GM10266 (cell line): Measurements from ENCODE around the gene INSL3.
A peak's percentile ranks its signal among the peaks of the same experiment; 100 is the strongest.

ENCODE experiments used
- DNase-seq: peaks from one replicate; pipeline ENCODE4 v3.0.0; 2012; ENCODE audit errors: extremely low spot score
- TF ChIP-seq, protein P1 (sequence below): IDR thresholded peaks from 2 replicates; pipeline ENCODE4 v1.5.1; 2012; ENCODE audit warnings: mild to moderate bottlenecking, low read depth; ENCODE audit not compliant: control insufficient read depth, insufficient read depth; ENCODE audit errors: missing control alignments

Gene INSL3

DNA sequence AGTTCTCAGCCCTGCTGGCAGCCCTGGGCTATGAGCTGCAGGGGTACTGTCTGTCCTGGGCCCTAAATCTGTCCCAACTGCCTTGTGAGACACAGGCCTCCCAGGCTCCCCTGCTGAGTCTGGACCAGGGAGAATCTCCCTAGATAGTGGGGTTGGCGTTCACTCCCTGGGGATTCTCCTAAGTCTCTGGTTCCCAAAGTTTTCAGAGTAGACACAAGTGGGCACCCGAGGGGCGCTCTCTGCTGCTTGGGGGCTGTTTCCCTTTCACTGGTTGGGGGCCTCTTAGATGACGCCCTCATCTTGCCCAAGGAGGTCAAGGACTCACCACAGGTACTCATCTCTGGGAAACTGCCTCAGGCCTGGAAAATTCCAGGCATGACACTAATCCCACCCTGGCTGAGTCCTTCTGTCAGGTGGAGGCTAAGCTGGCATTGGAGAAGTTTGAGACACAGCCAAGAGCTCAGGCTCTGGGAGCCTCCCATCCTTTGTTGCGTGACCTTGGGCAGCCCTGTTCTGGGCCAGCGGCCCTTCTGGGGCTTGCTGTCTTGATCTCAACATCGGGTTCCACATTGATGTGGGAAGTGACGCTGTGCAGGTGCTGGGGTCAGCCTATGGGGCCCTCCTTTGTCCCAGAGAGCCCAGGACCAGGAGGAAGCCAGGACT is 42.3 kb upstream of the INSL3 start:
- no peak for DNase-seq

DNA sequence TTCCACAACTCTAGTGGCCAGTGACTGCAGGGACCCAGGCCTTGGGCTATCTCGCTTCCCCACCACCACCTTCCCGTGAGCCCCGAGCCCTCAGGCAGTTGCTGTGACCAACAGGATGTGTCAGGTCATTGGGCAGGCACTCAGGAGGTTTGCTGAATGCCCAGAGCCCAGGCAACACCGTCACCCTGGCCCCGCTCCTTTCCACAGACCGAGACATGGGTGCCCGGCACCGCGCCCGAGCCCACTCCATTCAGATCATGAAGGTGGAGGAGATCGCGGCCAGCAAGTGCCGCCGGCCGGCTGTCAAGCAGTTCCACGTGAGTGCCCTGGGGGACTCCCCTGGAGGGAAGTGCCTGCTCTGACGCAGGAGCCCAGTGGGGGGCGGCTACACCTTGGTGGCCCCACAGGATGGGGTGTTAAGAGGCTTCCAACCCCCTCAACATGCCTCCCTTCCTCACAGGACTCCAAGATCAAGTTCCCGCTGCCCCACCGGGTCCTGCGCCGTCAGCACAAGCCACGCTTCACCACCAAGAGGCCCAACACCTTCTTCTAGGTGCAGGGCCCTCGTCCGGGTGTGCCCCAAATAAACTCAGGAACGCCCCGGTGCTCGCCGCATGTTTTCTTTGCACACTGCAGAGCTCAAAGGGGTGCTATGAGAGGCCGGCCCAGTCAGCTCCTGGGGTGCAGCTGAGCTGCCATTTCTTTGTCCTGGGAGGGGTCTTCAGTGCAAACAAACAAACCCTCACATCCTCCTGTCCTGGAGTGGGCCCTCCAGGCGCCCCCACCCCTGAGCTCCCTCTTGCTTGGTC is 41.6 kb upstream of the INSL3 start:
- TF ChIP-seq, protein P1, sequence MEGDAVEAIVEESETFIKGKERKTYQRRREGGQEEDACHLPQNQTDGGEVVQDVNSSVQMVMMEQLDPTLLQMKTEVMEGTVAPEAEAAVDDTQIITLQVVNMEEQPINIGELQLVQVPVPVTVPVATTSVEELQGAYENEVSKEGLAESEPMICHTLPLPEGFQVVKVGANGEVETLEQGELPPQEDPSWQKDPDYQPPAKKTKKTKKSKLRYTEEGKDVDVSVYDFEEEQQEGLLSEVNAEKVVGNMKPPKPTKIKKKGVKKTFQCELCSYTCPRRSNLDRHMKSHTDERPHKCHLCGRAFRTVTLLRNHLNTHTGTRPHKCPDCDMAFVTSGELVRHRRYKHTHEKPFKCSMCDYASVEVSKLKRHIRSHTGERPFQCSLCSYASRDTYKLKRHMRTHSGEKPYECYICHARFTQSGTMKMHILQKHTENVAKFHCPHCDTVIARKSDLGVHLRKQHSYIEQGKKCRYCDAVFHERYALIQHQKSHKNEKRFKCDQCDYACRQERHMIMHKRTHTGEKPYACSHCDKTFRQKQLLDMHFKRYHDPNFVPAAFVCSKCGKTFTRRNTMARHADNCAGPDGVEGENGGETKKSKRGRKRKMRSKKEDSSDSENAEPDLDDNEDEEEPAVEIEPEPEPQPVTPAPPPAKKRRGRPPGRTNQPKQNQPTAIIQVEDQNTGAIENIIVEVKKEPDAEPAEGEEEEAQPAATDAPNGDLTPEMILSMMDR, result peak; percentile 21
- DNase-seq, result no peak

More for the DNA sequence above, 42.3 kb upstream of the INSL3 start:
- TF ChIP-seq, protein P1, result no peak

DNA sequence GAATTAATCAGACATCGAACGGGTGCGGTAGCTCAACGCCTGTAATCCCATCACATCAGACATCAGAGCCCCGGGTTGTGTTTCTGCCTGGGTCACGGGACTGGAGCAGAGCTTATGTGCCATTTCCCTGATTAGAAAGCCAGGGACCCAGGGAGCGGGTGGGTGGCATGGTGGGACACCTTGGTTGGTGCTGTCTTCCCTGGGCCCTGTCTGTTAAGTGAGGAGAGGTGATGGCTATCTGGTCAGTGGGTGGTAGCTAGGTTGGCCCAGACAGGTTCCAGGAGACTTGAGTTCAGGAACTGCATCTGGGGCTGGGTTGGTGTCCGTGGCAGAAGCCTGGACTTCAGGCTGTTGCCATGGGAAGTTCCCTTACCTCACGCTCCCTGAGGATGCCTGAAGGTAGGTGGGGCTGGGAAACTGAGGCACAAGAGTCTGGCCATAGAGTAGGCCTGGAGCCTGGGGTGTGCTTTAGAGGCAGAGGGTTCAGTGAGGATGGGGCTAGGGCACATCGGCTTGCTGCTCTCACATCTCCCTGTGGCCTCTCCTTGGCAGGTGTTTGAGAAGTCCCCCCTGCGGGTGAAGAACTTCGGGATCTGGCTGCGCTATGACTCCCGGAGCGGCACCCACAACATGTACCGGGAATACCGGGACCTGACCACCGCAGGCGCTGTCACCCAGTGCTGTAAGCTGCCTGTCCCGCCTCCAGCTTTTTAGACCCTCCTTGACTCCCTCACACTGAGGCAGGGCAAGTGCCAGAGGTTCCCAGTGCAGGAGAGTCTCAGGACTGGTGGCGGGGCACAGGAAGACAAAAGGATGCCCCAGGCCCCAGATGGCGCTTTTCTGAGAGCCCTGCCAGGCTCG is 40.5 kb upstream of the INSL3 start:
- no peak for DNase-seq
- TF ChIP-seq, protein P1, result no peak

DNA sequence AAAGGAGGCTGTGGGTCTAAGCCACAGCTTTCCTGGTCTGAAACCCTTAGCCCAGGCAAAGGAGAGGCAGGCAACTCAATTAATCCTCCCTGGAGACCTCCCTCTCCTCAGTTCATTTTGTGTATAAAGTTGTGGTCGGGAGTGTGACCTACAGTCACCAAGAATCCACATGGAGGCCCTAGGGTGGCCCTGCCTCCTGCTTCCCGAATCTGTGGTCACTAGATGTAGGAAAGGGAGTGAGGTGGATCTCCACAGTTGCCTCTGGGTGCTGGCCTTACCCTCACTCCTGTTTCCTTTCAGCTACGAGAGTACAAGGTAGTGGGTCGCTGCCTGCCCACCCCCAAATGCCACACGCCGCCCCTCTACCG is 39.7 kb upstream of the INSL3 start:
- TF ChIP-seq, protein P1, result no peak
- DNase-seq, result no peak

DNA sequence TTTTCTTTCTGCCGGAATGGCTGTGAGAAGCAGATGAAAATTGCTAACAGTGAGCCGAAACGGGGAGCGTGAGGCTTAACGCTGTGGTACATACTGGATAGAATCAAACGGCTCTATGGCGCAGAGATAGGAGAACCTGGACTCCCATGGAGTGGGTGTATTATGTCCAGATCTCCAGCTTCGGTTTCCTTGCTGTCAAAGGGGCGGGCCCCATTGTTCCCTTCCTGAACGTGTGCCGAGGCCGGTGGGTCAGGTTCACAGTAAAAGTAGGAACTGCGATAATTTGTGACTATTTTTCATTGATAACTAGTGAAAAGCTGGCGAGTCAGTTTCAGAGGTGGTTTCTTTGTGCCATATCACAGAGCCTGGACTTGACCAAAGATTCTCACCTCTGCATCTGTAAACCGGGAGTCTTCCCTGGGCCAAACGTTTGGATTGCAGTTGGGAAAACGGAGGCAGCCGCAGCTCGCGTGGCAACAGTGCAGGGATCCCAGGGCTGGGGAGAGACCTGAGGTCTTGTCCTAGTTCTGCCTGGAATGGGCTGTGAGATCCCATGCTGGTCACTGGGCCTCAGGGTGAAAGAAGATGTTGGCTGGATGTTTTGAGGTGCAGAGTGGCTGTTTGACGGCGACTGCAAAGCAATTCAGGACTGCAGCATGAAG is 39.1 kb upstream of the INSL3 start:
- no peak for DNase-seq
- TF ChIP-seq, protein P1, result no peak

DNA sequence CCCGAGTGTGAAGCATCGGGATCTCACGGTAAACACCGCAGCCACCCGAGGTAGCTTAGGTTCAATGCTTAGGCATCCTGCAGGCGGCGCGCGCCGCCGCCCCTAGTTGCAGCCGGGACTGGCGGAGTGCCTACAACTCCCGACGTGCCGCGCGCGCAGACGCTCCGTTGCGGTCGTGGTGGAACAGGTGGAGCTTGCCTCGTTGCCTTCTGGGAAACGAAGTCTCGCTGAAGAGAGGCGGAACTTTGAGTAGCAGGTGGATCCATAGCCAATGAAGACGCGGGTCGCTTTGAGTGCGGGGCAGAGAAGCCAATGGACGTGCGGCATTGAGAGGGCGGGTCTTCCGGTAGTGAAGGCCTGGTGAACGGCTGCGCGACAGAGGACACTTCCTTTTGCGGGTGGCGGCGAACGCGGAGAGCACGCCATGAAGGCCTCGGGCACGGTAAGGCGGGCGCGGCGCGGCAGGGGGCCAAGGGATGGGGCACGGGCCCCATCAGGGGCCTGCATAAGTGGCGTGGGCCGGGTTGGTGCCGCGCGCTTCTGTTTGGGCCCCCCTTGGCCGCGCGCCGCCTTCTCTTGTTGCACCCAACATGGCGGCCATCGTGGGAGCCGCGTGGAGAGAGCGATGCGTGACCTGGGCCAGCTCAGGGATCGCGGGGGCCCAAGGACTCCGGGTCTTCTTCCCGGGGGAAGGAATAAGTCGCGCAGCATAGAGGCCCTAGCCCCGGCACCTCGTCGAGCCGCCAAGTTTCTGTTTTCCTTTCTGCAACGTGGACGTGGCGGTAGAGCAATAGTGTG is 38.4 kb upstream of the INSL3 start, which contains the start of gene RPL18A:
TSS of gene RPL18A (plus strand) at position 378 of the 798 bp plus-strand sequence. CDS start at position 425, 47 bp downstream.
- DNase-seq, result peak; percentile 97
- TF ChIP-seq, protein P1, result peak; percentile 93
